ENCODE measurements around the gene CCDC9. TPM values are rescaled to one million over a fixed set of nuclear protein-coding genes. Genes with fewer than 3 reads are reported as not detected.
"Not testable (repeated sequence)": the region's sequence is repeated elsewhere in the genome, so short reads cannot be mapped to it uniquely, and the experiment has no call there.

Gene CCDC9
- total and polyA plus RNA-seq, 9 donors: 14.8 to 65.7 (median 37.0) TPM

DNA sequence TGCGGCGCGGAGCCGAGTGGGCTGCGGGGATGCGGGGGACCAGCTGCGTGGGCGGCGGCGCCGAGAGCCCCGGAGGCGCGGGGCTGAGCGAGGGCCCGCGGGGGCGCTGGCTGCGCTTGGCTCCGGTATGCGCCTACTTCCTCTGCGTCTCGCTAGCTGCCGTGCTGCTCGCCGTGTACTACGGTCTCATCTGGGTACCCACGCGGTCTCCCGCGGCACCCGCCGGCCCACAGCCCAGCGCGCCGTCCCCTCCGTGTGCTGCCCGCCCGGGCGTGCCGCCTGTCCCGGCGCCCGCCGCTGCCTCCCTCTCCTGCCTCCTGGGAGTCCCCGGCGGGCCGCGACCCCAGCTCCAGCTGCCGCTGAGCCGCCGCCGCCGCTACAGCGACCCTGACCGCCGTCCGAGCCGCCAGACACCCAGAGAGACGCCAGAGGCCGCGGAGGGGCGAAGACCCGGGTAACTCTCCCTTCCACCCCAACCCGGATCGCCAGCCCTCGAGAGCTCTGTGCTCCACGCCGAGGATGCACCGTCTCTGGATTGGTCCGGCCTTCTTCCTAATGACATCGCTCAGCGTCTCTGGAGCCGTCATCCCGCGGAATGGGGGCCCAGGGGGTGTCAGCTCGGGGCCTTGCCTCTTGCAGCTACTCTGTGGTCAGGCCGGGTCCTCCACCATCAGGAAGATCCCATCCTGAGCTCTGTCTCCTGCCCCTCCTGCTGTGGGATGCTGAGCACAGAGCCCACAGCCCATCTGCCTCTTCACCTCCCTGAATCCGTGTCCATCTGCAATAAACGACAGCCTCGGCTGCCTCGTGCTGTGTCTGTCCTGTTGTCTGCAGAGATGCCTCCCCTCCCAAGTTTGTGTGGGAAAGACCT lies 18.8 kb downstream of the CCDC9 start:
- no peaks in the 10 kb centered on the region for H3K27me3 ChIP-seq
- intact Hi-C loops (cut with DNase I): no loop called here
- H3K36me3 ChIP-seq: no peaks in the 10 kb centered on the region
- H3K9me3 ChIP-seq: no peaks in the 10 kb centered on the region
- peak overlapping the region; percentile 48 for H3K4me3 ChIP-seq
- WGBS, 3 donors: 1 to 2% (median 2%) methylated on average over 17 to 82 of the region's 82 CpGs
- peak overlapping the region; percentile 83 to 88 for H3K27ac ChIP-seq
- peak in 3 of 5 donors; percentile 67 to 74 (median 70) for DNase-seq
- peaks cover 7% of the 10 kb centered on the region for H3K4me1 ChIP-seq (ENCODE audit: insufficient read depth)
- TF ChIP-seq EP300 (IDR thresholded peaks at IDR 0.05) (no peak), POLR2A (IDR thresholded peaks at IDR 0.05) (peak; percentile 35)

DNA sequence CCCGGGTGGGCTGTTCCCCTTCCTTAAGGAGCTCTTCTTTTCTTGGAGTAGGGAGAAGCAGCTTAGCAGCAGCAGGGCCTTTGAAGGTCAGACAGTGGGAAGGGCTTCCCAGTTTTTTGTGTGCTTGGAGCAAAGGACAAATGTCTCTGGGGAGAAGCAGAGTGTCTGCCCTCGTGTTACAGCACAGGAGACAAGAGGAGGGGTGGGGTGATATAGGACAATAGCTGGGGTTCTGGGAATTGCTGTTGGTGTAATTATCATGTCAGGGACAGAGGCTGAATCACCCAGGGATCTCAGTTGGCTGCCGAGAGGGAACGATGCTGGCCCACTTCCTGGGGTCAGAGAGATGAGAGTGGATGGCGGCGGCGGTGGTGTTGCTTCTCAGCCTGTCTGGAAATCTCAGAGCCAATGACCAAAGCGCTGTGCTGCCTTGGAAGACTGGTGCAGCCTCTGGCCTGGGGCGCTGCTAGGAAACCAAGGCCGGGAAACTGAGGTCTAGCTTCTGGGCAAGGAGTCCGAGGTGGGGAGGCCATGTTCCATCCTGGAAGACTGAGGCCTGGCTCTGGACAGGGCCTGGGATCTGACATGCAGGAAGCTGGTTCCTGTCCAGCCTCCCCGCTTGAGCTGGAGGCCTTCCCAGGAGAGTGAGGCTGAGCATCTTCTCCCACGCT lies 19.6 kb downstream of the CCDC9 start:
- no peak for TF ChIP-seq EP300 (IDR thresholded peaks at IDR 0.05)
- TF ChIP-seq POLR2A (IDR thresholded peaks at IDR 0.05): no peak
- TF ChIP-seq, protein P1, sequence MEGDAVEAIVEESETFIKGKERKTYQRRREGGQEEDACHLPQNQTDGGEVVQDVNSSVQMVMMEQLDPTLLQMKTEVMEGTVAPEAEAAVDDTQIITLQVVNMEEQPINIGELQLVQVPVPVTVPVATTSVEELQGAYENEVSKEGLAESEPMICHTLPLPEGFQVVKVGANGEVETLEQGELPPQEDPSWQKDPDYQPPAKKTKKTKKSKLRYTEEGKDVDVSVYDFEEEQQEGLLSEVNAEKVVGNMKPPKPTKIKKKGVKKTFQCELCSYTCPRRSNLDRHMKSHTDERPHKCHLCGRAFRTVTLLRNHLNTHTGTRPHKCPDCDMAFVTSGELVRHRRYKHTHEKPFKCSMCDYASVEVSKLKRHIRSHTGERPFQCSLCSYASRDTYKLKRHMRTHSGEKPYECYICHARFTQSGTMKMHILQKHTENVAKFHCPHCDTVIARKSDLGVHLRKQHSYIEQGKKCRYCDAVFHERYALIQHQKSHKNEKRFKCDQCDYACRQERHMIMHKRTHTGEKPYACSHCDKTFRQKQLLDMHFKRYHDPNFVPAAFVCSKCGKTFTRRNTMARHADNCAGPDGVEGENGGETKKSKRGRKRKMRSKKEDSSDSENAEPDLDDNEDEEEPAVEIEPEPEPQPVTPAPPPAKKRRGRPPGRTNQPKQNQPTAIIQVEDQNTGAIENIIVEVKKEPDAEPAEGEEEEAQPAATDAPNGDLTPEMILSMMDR (IDR thresholded peaks at IDR 0.05): no peak
- H3K9me3 ChIP-seq: no peaks in the 10 kb centered on the region
- peak overlapping the region; percentile 48 for H3K4me3 ChIP-seq
- H3K27ac ChIP-seq: peak overlapping the region; percentile 83 to 88
- H3K36me3 ChIP-seq: no peaks in the 10 kb centered on the region
- no peaks in the 10 kb centered on the region for H3K27me3 ChIP-seq
- DNase-seq: peak; percentile 62 to 81 (median 72)
- WGBS, 3 donors: 21 to 23% (median 22%) methylated on average over 13 of the region's 13 CpGs
- intact Hi-C loops (cut with DNase I): no loop called here
- peaks cover 7% of the 10 kb centered on the region for H3K4me1 ChIP-seq (ENCODE audit: insufficient read depth)

DNA sequence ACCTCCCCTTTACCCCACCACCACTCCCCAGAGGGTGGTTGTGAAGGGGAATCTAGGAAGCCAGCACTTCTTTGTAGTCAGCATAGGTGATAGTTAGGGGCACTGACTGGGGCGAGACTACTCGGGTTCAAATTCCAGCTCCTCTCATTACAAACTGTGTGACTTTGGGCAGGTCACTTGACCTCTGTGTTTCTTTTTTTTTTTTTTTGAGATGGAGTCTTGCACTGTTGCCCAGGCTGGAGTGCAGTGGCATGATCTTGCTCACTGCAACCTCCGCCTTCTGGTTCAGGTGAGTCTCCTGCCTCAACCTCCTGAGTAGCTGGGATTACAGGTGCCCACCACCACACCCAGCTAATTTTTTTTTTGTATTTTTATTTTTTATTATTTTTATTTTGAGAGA lies 20.2 kb downstream of the CCDC9 start:
- DNase-seq; H3K36me3 ChIP-seq; intact Hi-C loops (cut with DNase I); H3K9me3 ChIP-seq; H3K4me3 ChIP-seq; H3K27me3 ChIP-seq; H3K4me1 ChIP-seq (ENCODE audit: insufficient read depth): not testable (repeated sequence)
- H3K27ac ChIP-seq: peak overlapping the region; percentile 83 to 88
- WGBS, 3 donors: 70 to 82% (median 82%) methylated on average over 3 of the region's 3 CpGs

DNA sequence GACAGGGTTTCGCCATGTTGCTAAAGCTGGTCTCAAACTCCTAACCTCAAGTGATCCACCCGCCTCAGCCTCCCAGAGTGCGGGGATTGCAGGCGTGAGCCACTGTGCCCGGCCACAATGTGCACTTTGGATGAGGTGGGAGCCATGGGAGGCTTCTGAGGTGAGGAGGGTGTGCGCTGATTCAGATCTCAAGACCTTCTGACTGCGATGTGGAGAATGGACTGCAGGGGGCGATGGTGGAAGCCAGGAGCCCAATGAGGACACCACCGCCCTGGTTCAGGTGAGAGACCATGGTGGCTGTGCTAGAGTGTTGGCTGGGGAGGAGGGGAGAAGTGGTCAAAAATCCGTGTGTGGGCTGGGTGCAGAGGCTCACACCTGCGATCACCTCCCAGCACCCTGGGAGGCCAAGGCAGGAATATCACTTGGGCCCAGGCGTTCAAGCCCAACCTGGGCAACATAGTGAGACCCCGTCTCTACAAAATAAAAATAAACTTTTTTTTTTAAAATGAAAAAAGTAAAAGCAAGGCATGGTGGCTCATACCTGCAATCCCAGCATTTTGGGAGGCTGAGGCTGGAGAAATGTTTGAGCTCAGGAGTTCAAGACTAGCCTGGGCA lies 24.0 kb downstream of the CCDC9 start:
- H3K27me3 ChIP-seq: no peaks in the 10 kb centered on the region
- no peaks in the 10 kb centered on the region for H3K36me3 ChIP-seq
- H3K27ac ChIP-seq: no peak overlapping the region
- H3K4me1 ChIP-seq (ENCODE audit: insufficient read depth): peaks cover 5% of the 10 kb centered on the region
- no peaks in the 10 kb centered on the region for H3K9me3 ChIP-seq
- WGBS, 3 donors: 87 to 91% (median 87%) methylated on average over 13 of the region's 13 CpGs
- DNase-seq: peak in 1 of 5 donors; percentile 43
- H3K4me3 ChIP-seq: no peak overlapping the region
- intact Hi-C loops (cut with DNase I): no loop called here
- TF ChIP-seq, protein P1 (IDR thresholded peaks at IDR 0.05): no peak
- no peak for TF ChIP-seq POLR2A (IDR thresholded peaks at IDR 0.05)
- TF ChIP-seq EP300 (IDR thresholded peaks at IDR 0.05): no peak

DNA sequence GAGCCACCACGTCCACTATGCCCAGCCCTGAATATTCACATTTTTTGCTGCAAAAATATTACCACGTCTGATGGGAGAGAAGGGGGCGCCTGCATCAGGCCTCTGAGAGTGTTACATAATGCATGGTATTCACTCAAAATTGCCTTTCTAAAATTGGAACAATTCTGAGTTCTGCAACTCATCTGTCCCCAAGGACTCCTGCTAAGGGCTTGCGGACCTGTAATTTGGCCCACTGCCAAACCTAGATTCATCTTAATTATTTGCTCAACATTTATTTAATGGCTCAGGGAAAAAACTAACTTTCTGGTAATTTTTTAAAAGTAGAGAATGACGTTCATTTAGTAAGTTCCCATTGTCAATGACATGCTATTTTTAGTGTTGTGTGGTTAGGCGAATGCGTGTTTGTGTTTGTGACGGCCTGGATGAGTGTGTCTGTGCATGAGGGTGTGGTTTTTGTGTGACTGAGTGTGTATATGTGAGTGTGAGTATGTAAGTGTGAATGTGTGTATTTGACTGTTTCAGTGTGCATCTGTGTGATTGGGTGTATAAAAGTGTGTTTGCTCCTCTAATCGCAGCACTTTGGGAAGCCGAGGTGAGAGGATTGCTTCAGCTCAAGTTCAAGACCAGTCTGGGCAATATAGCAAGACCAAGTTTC lies 27.2 kb downstream of the CCDC9 start:
- DNase-seq: no peak
- H3K4me3 ChIP-seq: no peak overlapping the region
- TF ChIP-seq POLR2A (IDR thresholded peaks at IDR 0.05): no peak
- TF ChIP-seq EP300 (IDR thresholded peaks at IDR 0.05): no peak
- TF ChIP-seq, protein P1 (IDR thresholded peaks at IDR 0.05): no peak
- no peaks in the 10 kb centered on the region for H3K36me3 ChIP-seq
- H3K27ac ChIP-seq: no peak overlapping the region
- no peaks in the 10 kb centered on the region for H3K4me1 ChIP-seq (ENCODE audit: insufficient read depth)
- no peaks in the 10 kb centered on the region for H3K9me3 ChIP-seq
- H3K27me3 ChIP-seq: no peaks in the 10 kb centered on the region
- 75 to 79% (median 75%) methylated on average over 10 of the region's 10 CpGs for WGBS, 3 donors
- intact Hi-C loops (cut with DNase I): no loop called here
